C1 segment of cervical spinal cord (tissue), 14 donors: Measurements from ENCODE around the gene DIAPH3.

Experiments
- DNase-seq, 14 donors: peaks; one replicate each; lab custom pipeline; 2025; lab: John Stamatoyannopoulos, UW

The DIAPH3 gene

DNA sequence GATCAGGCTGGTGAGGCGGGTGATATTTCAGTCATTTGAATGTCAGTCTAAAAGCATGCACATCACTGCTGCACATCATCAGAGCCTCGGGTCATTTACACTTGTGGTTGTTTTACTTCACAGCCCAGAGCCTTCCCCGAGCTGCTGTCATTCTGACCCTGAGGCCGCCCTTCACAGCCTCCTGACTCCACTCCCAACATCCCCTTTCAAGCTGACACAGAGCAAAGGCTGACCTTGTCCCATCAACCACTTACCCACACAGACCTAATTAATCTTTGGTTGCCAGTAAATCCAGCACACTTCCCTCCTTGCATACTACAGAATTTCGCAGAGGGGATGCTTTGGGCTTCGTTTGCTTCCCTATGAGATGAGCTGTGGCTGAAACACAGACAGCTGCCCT, 528.1 kb downstream of the DIAPH3 start:
- no peak for DNase-seq

DNA sequence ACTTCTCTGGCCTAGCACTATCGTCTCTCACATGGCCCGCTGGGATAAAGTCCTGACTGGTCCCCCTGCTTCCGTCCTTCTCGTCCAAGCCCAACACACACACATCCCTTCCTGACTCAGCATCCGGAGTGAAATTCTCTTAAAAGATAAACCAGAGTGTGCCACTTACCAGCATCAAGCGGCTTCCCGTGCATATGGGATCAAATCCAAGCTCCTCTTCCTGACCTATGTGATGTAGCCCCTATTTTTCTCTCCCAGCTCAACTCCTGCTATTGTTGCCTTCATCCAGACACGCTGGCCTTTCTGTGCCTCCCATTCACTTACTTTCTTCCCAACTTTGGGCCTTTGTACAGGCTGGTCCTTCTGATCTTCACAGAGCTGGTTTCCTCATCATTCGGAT, 530.4 kb downstream of the DIAPH3 start:
- DNase-seq, result no peak

DNA sequence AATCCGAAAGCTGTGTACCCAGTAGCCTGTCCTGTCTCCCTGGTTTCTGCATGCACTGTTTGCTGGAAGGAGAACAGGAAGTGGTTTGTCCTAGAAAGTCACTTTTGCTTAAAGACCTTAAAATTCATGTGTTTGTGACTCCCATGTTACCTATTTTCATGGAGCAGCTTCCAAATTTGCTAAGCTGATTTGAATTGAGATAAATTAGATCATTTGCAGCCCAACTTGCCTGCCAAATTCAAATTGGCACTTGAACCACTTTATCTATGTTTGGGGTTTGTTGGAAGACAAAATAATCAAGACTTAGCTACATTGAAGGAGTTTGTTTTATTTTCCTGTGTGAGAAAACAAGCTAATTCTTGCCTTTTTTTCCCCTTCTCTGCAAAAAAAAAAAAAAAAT, 532.5 kb downstream of the DIAPH3 start:
- DNase-seq, result no peak

DNA sequence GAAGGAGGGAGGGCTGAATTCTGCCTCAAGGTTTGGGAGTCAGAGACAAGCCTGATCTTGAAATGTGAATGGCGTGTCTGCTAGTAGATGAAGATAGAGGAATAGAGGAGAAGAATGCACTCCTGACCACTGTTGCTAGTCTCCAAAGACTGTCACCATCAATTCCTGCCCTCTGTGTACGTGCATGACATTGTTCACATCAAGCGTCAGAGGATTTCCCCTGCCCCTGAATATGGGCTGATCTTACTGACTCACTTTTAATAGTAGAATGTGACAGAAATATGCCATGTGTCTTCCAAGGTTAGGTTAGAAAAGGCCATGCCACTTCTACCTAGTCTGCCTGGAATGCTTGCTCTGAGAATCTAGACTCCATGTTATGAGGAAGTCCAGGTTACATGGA, 538.6 kb downstream of the DIAPH3 start:
- no peak for DNase-seq

DNA sequence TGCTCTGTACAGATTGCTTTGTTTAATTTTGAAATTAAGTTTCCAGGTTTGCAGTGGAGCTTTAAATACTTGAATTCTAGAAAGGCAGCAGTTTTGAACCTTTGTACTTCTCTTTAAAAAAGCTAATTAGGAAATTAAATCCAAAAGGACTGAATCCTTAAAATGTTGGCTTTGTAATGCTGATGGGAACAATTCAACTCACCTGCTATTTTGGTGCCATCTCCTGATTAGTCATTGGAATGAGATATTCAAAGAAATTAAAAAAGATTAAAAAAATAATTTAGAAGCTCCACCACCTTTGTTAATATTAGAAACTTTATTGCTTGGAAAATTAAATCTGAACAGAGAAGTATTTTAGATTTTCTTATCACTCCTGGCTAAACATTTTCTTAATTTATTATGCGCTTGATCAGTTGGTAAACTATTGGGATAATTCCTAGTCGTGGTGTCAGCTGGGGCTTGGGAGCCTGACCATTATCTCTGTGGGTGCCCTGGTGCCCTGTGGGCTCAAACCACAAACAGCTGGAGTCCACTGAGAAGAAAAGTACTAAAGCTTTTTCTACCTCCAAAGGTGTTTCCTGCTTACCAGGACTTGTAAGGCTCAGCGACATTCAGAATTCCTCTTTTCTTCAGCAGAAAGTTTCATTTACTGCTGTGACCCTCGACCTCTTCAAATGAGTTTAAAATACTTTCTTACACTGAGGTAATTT, 540.4 kb downstream of the DIAPH3 start:
- DNase-seq, result no peak

DNA sequence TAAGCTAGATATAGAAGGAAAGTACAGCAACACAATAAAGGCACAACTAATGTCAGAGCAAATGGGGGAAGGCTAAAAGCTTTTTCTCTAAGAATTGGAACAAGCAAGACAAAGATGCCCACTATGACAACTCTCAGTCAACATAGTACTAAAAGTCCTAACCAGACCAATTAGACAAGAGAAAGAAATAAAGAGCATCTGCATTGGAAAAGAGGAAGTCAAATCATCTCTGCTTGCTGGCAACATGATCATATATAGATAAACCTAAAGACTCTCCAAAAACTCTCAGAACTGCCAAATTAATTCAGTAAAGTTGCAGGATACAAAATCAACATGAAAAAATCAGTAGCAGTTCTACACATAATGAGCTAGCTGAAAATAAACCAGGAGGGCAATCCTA, 542.0 kb downstream of the DIAPH3 start:
- DNase-seq, result no peak
